ENCODE results near the gene RHBDF1.

The RHBDF1 gene

GRCh38 chr16:62968-63391, 9.5 kb downstream of the RHBDF1 start:
- no peak for DNase-seq (ENCODE audit: low read depth)
- no peak for TF ChIP-seq CTCF (IDR thresholded peaks at IDR 0.05; ENCODE audit: control insufficient read depth, extremely low read depth, insufficient read depth)
- no peak overlapping the region for H3K4me3 ChIP-seq (ENCODE audit: low read depth, low read length)

DNA sequence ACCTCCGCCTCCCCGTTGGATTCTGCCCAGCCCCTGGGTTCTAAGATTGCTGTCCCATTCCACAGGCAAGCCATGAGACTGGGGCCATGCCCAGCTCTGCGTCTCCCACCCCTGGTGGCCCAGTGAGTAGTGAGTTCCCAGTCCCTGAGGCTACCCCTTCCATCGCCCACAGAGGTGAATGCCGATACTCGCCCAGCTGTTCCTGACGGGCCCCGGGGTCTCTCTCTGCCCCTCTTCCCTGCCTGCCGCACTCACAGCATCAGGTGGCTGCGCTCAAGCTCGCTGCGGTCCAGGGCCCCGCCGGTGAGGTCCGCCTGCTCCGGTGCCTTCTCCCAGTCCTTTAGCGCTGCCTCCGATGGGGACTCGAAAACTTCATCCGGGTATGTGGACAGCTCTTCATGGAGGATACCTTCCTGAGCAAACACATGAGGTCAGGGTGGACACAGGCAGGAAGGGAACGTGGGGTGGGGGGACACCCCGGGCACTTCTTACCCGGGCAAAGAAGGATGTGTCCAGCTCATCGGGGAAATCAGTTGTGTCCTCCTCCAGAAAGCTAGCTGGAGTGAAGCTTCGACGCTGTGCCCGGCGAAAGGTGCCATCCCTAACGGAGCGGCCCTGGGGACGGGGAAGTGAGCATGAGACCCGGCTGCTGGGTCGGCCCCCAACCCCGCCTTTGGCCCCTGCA, 10.0 kb downstream of the RHBDF1 start:
- no peak overlapping the region for H3K4me3 ChIP-seq (ENCODE audit: low read depth, low read length)
- DNase-seq (ENCODE audit: low read depth), result no peak
- no peak for TF ChIP-seq CTCF (IDR thresholded peaks at IDR 0.05; ENCODE audit: control insufficient read depth, extremely low read depth, insufficient read depth)

DNA sequence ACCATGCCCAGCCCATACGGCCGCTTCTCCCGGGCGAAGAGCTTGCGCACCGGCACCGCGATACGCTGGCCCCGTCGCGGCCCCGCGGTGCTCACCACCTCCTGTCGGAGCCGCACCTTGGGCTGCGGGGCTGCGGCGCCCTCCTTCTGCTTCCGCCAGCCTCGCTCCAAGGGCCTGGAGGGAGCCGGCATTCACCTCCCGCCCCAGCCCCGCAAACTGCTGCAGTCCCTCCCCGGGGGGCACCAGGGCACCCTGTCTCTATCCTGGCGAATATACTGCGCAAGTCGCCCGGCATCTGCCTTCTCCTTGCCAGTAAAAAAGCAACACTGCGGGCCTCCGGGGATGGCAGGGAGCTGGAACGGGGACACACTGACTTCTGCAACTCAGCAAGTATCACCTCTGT, 10.6 kb downstream of the RHBDF1 start:
- no peak for TF ChIP-seq CTCF (IDR thresholded peaks at IDR 0.05; ENCODE audit: control insufficient read depth, extremely low read depth, insufficient read depth)
- no peak overlapping the region for H3K4me3 ChIP-seq (ENCODE audit: low read depth, low read length)
- no peak for DNase-seq (ENCODE audit: low read depth)

GRCh38 chr16:60929-61878, 11.2 kb downstream of the RHBDF1 start:
- no peak for DNase-seq (ENCODE audit: low read depth)
- no peak for TF ChIP-seq CTCF (IDR thresholded peaks at IDR 0.05; ENCODE audit: control insufficient read depth, extremely low read depth, insufficient read depth)
- no peak overlapping the region for H3K4me3 ChIP-seq (ENCODE audit: low read depth, low read length)

DNA sequence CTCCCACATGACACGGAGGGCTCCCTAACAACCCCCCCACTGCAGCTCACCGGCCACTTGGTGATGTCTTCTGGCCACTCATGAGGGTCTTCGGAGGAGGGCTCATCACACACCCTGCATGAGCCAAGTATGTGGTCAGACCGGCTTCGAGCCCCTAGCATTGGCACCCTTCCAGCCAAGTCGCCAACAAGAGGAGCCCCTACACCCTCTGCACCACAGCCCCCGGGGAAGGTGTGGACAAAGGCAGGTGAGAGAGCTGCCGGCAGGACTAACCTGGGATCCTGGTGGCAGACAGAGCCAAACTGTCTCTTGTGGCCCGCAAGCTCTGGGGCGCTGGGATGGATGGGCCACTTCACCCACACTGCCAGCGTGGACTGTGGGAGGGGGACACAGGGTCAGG, 12.3 kb downstream of the RHBDF1 start:
- TF ChIP-seq CTCF (IDR thresholded peaks at IDR 0.05; ENCODE audit: control insufficient read depth, extremely low read depth, insufficient read depth), result no peak

DNA sequence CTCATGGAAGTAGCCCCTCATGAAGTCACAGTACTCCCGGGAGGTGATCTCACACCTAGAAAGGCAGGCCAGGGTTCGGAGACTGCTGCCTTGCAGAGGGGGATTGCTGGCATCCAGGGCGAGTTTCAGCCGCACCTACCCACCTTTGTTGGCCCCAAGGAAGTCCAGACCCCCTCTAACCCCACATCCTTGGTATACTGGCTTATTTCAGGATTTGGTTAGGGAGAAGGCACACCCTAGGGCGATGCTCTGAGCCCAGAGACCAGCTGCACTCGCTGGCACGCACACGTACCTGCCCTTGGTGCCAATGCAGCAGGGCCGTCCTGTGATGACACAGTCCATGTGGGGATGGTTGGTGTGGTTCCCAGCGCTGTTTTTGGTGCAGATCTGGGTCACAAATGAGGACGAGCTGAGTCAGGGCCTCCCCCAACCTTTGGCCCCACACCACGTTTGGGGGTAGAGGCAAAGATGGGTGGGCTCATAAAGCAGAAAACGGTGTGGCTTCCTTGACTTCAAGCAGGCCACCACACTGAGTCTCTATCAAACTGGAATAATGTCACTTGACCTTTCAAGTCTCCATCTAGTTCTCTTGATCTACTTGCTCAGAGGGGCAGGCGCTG, 12.9 kb downstream of the RHBDF1 start:
- DNase-seq (ENCODE audit: low read depth), result no peak
- no peak overlapping the region for H3K4me3 ChIP-seq (ENCODE audit: low read depth, low read length)
- no peak for TF ChIP-seq CTCF (IDR thresholded peaks at IDR 0.05; ENCODE audit: control insufficient read depth, extremely low read depth, insufficient read depth)

More for the DNA sequence above, 12.3 kb downstream of the RHBDF1 start:
- no peak for DNase-seq (ENCODE audit: low read depth)
- H3K4me3 ChIP-seq (ENCODE audit: low read depth, low read length), result no peak overlapping the region
